ENCODE measurements around the gene ERC2.

ERC2 gene

DNA sequence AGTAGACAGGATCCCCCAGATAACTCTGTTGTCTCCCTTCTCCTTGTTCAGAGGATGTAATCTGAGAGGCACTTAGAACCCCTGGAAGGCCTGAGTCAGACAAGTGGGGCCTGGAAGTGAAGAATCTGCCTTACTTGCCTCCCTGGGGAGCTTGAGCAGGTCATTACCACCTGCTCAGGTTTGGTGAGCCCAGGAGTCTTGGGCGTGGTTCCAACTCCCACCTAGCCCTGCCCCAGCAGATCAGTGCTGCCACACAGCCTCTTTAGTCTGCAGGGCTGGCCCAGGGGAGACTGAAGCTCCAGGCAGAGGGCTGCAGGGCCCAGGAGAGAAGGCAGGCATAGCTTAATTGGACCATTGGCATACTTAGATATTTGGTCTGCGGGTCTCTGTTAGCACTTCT lies 230.0 kb downstream of the ERC2 start:
- DNase-seq, result no peak

- DNase-seq, result no peak
Measured at GRCh38 chr3:56233742-56234141, 234.5 kb downstream of the ERC2 start.

- DNase-seq, result no peak
Measured at GRCh38 chr3:56229311-56229710, 239.0 kb downstream of the ERC2 start.

DNA sequence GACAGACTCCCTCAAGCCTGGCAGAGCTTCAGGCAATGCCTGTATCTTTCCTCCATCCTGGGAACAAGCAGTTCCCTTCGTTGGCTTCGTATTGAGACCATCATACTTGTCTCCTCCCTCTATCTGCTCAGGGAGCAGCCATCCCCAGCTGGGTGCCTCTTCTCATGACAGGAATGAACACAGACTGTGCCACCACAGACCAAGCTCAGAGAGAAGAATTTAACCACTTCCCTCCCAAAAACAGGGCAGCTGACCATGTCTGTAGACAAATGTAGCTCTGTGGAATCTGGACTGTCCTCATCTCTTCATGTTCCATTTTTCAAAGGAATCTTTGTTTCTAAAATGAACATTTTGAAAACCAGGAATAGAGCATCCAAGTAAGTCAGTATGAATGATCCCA lies 245.4 kb downstream of the ERC2 start:
- DNase-seq, result no peak

DNA sequence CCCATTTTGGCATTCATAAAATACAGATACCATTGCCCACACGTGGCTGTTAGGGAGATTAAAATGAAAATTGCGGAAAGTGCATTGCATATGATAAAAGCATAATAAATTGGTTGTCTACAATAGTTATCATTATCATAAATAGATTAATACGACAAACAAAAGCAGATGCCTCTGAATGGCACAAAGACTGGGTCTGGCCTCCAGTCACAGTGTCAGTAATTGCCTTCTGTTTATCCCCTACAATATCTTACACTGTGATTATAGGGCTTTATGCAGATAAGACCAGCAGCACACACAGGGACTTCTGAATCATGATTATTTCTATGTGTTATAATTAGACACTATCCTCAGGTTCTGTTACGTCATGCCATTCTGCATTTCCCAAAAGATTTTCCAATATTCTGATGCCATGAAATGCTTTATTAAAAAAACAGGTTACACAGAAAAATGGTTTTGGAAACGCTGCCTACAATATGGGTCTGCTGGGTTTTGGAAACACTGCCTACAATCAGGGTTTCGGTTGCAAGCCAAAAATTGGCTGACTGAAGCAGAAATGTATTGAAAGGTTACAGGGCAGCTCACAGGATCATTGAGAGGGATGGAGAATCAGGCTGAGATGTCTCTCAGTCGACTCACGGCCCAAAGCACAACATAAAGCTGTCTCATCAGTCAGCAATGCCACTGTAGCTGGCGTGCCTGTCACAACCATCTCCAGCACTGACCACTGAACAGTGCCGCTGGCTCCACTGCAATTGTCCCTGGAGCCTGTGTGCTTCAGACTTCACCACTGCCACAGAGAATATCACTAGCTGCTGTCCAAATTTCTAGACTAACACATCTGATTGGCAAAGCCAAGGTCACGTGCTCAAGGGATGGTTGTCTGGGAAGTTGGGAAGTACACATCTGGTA lies 248.1 kb downstream of the ERC2 start:
- DNase-seq, result no peak

- no peak for DNase-seq
Measured at GRCh38 chr3:56209982-56210751, 258.1 kb downstream of the ERC2 start.

GRCh38 chr3:56207922-56208321 lies 260.3 kb downstream of the ERC2 start:
- no peak for DNase-seq

DNA sequence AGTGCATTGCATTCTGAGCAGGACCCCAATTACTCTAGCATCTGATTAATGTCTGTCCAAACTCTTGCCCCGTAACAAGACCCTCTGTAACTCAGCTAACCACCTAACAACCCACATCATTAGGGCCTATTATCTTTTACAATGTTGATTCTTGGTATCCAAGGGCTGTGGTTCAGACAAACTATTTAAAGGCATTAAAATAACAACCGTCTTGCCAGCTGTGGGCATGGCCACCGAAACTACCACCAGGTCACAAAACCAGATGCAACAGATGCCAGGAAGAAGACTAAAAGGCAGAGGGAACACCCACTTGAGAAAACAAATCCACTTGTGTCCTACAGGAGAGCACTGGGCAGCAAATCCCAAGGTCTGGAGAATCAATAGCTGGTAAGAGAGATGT lies 262.9 kb downstream of the ERC2 start:
- no peak for DNase-seq

GRCh38 chr3:56202997-56203396 lies 265.3 kb downstream of the ERC2 start:
- no peak for DNase-seq

DNA sequence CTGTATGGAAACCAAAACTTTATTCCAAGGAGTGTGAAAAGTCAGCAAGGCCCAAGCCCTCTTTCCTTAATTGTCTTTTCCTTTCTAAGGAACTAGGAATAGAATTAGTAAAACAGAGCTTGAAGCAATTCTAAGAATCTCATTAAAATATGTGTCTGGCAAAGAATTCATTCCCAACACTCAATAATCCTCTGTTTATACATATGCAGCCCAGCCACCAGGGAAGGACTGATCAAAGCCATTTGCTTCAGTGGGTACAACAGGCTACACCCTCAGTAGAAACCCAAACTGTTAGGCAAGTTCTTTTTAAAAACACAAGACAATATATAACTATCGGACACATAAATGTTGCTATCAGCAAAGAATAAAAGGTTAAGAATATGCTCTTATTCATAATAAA lies 266.9 kb downstream of the ERC2 start:
- DNase-seq, result no peak

GRCh38 chr3:56200251-56200650 lies 268.0 kb downstream of the ERC2 start:
- DNase-seq, result no peak

DNA sequence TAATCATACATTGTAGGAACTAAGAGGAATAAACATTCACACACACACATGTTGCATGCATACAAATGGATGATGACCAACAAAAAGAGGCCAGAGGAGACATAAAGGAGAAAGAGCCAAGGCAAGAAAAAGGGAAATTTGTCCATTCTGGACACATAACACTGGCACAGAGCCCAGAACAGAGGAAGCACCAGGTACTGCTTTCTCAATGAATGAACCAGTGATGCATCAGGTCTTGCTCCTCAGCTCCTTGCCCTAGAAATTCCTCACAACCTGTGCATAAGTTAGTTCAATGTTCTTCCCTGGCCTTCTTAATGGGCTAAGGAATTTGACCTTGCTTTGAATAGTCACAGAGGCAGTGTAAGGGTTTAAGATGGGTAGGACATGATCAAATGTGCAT lies 270.3 kb downstream of the ERC2 start:
- DNase-seq, result no peak

DNA sequence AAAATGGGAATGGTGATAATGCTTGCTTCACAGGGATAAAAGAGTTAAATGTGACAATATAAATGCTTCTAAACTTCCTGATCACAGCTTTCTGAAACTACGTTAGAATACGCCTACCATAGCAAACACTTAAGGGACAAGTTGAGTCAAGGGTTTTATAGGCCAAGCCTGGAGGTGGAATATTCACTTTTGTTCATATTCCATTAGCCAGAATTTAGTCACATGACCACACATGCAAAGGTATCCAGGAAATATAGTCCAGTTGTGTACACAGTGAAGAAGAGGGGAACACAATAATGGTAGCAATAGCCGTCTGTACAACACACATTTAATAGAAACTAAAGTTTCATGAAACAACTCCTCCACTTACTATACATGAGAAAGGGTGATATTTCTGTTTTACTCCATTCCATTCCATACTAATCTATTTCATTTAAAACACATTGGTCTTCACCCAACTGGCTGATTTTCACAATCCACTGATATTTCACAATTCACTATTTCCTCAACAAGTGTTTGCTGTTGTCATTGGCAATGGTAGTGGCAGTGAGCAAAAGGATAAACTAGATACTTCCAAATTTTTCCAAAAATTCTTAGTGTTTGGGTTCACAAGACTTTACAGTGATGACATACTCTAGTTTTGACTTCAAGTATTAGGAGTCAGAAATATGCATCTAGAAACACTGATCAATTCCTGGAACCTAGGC lies 270.9 kb downstream of the ERC2 start:
- no peak for DNase-seq

GRCh38 chr3:56196700-56197099 lies 271.6 kb downstream of the ERC2 start:
- no peak for DNase-seq

DNA sequence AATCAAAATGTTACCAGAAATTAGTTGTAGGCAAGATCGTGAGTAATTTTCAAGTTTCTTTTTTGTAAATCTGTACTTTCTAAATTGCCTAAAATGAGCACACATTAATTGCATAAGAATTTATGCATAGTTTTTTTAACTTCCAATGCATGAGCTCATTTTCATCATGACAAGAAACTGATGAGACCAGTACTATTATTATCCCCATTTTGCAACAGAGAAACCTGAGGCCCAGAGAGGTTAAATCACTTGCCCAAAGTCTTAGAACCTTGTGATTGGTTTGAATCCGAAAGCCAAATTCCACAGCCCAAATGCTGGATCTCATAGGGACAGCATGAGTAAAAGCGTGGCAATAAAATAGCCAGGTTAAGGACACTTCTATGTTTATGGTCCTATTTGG lies 274.7 kb downstream of the ERC2 start:
- no peak for DNase-seq

GRCh38 chr3:56192001-56192400 lies 276.3 kb downstream of the ERC2 start:
- no peak for DNase-seq

DNA sequence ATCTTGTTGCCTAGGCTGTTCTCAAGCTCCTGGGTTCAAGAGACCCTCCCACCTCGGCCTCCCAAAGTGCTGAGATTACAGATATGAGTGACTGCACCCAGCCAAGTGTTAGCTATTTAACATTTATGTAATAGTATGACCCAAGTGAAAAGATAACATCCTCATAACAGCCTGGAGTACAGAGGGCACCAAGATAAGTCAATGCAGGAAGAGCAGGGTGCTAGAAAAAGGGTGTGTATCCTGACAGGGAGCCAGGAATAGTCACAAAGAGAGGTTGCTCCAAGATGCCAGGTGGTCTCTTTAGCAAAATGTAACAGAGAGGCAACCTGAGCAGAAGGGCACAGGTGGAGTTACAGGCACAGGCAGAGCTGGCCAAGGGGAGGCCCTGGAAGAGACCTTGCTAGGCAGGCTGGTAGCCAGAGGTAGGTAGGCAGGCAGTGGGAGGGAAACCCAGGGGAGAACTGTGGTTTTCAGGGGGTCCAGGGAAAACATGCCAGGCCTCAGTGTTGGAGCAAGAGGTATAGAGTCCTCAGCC lies 277.4 kb downstream of the ERC2 start:
- no peak for DNase-seq

- DNase-seq, result no peak
Measured at GRCh38 chr3:56190130-56190529, 278.1 kb downstream of the ERC2 start.

DNA sequence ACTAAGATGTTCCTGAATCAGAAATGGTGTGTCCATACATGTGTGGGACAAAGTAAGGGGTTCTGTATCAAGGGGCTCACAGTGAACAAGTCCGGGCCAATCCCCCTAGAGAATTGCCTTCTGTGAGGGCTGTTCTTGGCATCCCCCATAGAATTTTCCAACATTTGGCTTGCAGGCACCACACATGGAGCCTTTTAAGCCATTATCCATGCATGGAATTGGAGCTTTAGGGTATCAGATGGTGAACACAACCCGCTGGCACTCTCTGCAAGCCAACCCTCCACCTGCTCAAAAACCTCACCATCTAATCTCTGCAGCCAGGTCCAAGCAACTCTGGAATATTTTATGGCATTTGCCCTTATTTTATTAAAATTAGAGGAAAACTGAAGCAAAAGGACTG lies 278.7 kb downstream of the ERC2 start:
- no peak for DNase-seq

GRCh38 chr3:56188201-56188600 lies 280.1 kb downstream of the ERC2 start:
- no peak for DNase-seq

- DNase-seq, result no peak
Measured at GRCh38 chr3:56187051-56187450, 281.2 kb downstream of the ERC2 start.

GRCh38 chr3:56185827-56186226 lies 282.4 kb downstream of the ERC2 start:
- DNase-seq, result no peak

GRCh38 chr3:56183529-56183928 lies 284.7 kb downstream of the ERC2 start:
- DNase-seq, result no peak

Measured in NCI-H2029 (cell line).